Cardiac muscle cell (in vitro differentiated cells and primary cell): Measurements from ENCODE around the gene CMTM6. TPM values are rescaled to one million over a fixed set of nuclear protein-coding genes. Genes with fewer than 3 reads are reported as not detected.
"Not testable (repeated sequence)": the region's sequence is repeated elsewhere in the genome, so short reads cannot be mapped to it uniquely, and the experiment has no call there.

Experiments
- DNase-seq, 2 donors: peaks; one replicate each; pipeline versions ENCODE4 v3.0.0 to v3.0.0-alpha.2; 2010 to 2017; ENCODE audit warnings: low read depth in 1 of 2, low spot score in 1 of 2
- H3K27ac ChIP-seq: fragments of 200-600 bp; sonication (generic); 2 replicates; pipeline ENCODE4 v1.5.1; 2016
- H3K27me3 ChIP-seq: fragments of 200-600 bp; sonication (generic); 2 replicates; pipeline ENCODE4 v1.6.0; 2016; ENCODE audit warnings: control low read depth
- H3K36me3 ChIP-seq: fragments of 200-600 bp; sonication (generic); 2 replicates; pipeline ENCODE4 v1.5.1; 2016; ENCODE audit warnings: control low read depth
- H3K4me1 ChIP-seq: fragments of 200-600 bp; sonication (generic); 2 replicates; pipeline ENCODE4 v1.8.1; 2017; ENCODE audit warnings: low read depth, mild to moderate bottlenecking, mixed run types
- H3K4me3 ChIP-seq: fragments of 200-600 bp; sonication (generic); 2 replicates; pipeline ENCODE4 v1.5.1; 2016; ENCODE audit warnings: mild to moderate bottlenecking
- H3K9me3 ChIP-seq: fragments of 200-600 bp; sonication (generic); 2 replicates; pipeline ENCODE4 v1.5.1; 2017; ENCODE audit warnings: low read depth, mild to moderate bottlenecking, control low read depth
- CTCF ChIP-seq: IDR thresholded peaks from 2 replicates; pipeline ENCODE4 v1.5.1; 2012; ENCODE audit warnings: low read depth, mild to moderate bottlenecking, low read length
- polyA plus RNA-seq: library from polyadenylated mRNA; unstranded; fragments of >200 nt; fragmentation: Nextera tagmentation; extraction: Ambion mirVana; gene quantifications from 2 replicates; pipeline ENCODE4 v1.2.1, GENCODE V29; 2016
- total RNA-seq: library from RNA; depleted of rRNA; stranded (reverse); fragments of >200 nt; gene quantifications from 2 replicates; pipeline ENCODE4 v1.2.3, GENCODE V29; 2016

The CMTM6 gene
- total and polyA plus RNA-seq, 2 experiments from 2014 or later: 24.5 to 39.9 TPM

DNA sequence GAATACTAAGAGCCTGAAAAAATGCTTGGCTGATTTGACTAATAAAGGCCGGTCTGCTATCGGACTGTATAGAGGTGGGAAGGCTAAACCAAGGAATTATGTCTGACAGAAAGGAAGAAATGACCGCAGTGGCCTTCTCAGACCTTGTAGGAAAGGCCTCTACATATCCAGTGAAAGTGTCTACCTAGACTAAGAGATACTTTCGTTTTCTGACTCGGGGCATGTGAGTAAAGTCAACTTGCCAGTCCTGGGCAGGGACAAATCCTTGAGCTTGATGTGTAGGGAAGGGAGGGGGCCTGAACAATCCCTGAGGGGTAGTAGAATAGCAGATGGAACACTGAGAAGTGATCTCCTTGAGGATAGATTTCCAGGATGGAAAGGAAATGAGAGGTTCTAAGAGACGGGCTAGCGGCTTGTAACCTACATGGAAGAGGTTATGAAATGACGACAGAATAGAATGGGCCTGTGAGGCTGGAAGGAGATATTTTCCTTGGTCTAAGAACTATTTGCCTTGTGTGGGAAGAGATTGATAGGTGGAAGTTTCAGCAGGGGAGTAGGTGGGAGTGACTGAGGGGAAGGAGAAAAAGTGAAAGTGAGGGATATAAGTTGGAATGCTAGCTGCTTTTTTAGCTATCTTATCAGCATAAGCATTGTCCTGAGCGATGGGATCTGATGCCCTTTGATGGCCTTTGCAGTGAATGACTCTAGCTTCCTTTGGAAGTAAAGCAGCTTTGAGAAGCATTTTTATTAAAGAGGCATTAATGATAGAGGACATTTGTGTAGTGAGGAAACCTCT, 40.3 kb downstream of the CMTM6 start:
- H3K9me3 ChIP-seq, H3K27ac ChIP-seq, H3K27me3 ChIP-seq, H3K36me3 ChIP-seq, DNase-seq, H3K4me3 ChIP-seq: not testable (repeated sequence)
- peaks cover 12% of the 10 kb centered on the region for H3K4me1 ChIP-seq

GRCh38 chr3:32460817-32461496, 41.7 kb downstream of the CMTM6 start:
- H3K27me3 ChIP-seq, H3K27ac ChIP-seq, DNase-seq, H3K9me3 ChIP-seq, H3K36me3 ChIP-seq, H3K4me3 ChIP-seq: not testable (repeated sequence)
- H3K4me1 ChIP-seq: peaks cover 12% of the 10 kb centered on the region

DNA sequence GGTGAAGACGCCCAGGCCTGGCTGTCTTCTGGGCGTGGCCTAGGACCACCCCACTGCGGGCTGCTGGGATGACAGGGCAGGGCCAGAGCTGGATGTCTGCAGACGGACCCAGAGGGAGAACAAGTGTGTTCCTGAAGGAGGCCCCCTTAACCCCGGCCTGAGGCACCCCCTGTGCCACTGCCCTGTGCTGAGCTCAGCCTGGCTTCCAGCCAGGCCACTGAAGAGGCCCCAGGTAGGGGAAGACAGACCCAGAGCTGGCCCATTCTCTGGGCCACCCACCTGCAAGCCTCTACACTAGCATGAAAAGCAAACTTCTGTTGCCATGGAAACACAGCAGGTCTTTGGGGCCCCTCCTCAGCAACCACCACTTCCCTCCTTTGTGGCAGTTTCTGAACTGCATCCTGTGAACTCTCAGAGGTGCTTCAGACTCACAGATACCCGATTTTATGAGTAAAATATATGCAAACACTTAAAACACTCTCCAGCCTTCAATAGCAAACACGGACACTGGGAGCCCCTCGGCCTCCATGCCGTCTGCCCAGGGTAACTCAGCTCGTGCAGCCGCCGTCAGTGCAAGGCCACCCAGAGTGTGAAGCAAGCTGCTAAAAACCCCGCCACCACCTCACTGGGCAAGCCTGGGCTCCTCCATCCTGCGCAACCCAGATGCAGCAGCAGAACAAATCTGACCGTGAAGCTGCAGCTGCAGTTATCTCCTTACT, 42.5 kb downstream of the CMTM6 start:
- no peak for DNase-seq
- Histone ChIP-seq H3K27me3 (no peaks in the 10 kb centered on the region), H3K4me1 (peaks cover 12% of the 10 kb centered on the region), H3K27ac (no peak overlapping the region), H3K4me3 (no peak overlapping the region), H3K36me3 (no peaks in the 10 kb centered on the region), H3K9me3 (no peaks in the 10 kb centered on the region)
- no peak for TF ChIP-seq CTCF

GRCh38 chr3:32459450-32459849, 43.2 kb downstream of the CMTM6 start:
- Histone ChIP-seq H3K27ac (no peak overlapping the region), H3K27me3 (no peaks in the 10 kb centered on the region), H3K9me3 (no peaks in the 10 kb centered on the region), H3K4me1 (peaks cover 12% of the 10 kb centered on the region), H3K36me3 (no peaks in the 10 kb centered on the region), H3K4me3 (no peak overlapping the region)
- TF ChIP-seq CTCF: no peak
- no peak for DNase-seq

DNA sequence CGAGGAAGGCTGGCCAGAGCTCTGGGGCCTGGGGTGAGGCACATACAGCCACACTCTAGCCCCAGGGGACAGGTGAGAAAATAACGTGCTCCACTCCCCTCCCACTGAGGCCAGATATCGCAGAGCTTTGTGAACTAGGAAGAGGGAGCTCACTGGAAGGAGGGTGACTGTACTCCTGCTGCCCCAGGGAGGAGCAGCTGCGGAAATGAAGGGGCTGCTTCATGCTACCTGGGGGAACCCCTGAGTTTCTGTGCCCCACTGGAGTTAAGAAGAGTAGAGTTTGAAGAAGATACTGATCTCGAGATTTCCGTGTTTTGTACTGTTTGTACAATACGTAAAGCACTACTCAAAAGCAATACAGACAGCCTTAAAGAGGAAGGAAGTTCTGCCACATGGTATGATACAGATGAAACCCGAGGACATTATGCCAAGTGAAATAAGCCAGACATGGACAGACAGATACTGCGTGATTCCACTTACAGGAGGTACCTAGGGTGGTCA, 44.6 kb downstream of the CMTM6 start:
- Histone ChIP-seq H3K27me3 (no peaks in the 10 kb centered on the region), H3K36me3 (no peaks in the 10 kb centered on the region), H3K4me3 (no peak overlapping the region), H3K4me1 (peaks cover 8% of the 10 kb centered on the region), H3K27ac (no peak overlapping the region), H3K9me3 (no peaks in the 10 kb centered on the region)
- no peak for DNase-seq
- no peak for TF ChIP-seq CTCF

GRCh38 chr3:32456429-32457130, 46.1 kb downstream of the CMTM6 start:
- Histone ChIP-seq H3K27me3 (no peaks in the 10 kb centered on the region), H3K36me3 (no peaks in the 10 kb centered on the region), H3K27ac (no peak overlapping the region), H3K4me3 (no peak overlapping the region), H3K9me3 (no peaks in the 10 kb centered on the region), H3K4me1 (peaks cover 3% of the 10 kb centered on the region)
- no peak for DNase-seq
- no peak for TF ChIP-seq CTCF
